Measurements from ENCODE around the gene TIMP4.

GRCh38 chr3:12182687-12183441, 24.2 kb upstream of the TIMP4 start:
- TF ChIP-seq CTCF (IDR thresholded peaks at IDR 0.05): no peak
- TF ChIP-seq EP300 (IDR thresholded peaks at IDR 0.05): no peak
- TF ChIP-seq POLR2A (IDR thresholded peaks at IDR 0.05): no peak
- TF ChIP-seq POLR2AphosphoS5 (IDR thresholded peaks at IDR 0.05): no peak

Data from stomach (tissue), 4 donors.